Posterior cingulate gyrus (tissue), 11 donors: ENCODE data around the gene HIPK2.

Experiments
- DNase-seq, 10 donors: peaks; one replicate each; pipeline versions ENCODE4 v3.0.0 to v3.0.0-alpha.2; 2020 to 2021; ENCODE audit warnings: mixed read lengths in 3 of 10
- intact Hi-C: fragments of 100-400 bp; cut with DNase I; formaldehyde crosslinking; loops from one replicate; pipeline ENCODE4 v1.15.1; 2023

Gene HIPK2

GRCh38 chr7:139738772-139739171 lies 39.0 kb downstream of the HIPK2 start:
- intact Hi-C loops = loop anchor here (5.0 kb wide), 1 partner anchor 34 kb away; no protein-coding TSS in a partner anchor

GRCh38 chr7:139738101-139738489 lies 39.7 kb downstream of the HIPK2 start:
- intact Hi-C loops = loop anchor here (5.0 kb wide), 1 partner anchor 34 kb away; no protein-coding TSS in a partner anchor
- peak in 3 of 10 donors; percentile 22 to 91 (median 51) for DNase-seq

More at GRCh38 chr7:139738772-139739171, 39.0 kb downstream of the HIPK2 start:
- DNase-seq = no peak

- intact Hi-C loops = loop anchor here (5.0 kb wide), 1 partner anchor 35 kb away; no protein-coding TSS in a partner anchor
- no peak for DNase-seq
These were observed 40.3 kb downstream of the HIPK2 start for GRCh38 chr7:139737221-139738100.

GRCh38 chr7:139735912-139736595 lies 41.7 kb downstream of the HIPK2 start:
- intact Hi-C loops = loop anchor here (5.0 kb wide), 1 partner anchor 36 kb away; no protein-coding TSS in a partner anchor

GRCh38 chr7:139735466-139735865 lies 42.3 kb downstream of the HIPK2 start:
- no peak for DNase-seq
- intact Hi-C loops = loop anchor here (5.0 kb wide), 1 partner anchor 37 kb away; no protein-coding TSS in a partner anchor

More at GRCh38 chr7:139735912-139736595, 41.7 kb downstream of the HIPK2 start:
- no peak for DNase-seq

GRCh38 chr7:139734395-139734794 lies 43.4 kb downstream of the HIPK2 start:
- no peak for DNase-seq
- intact Hi-C loops = no loop called here

- intact Hi-C loops = no loop called here
- no peak for DNase-seq
These were observed 44.0 kb downstream of the HIPK2 start for GRCh38 chr7:139733751-139734150.

GRCh38 chr7:139732471-139733167 lies 45.2 kb downstream of the HIPK2 start:
- DNase-seq = no peak
- intact Hi-C loops = no loop called here

- DNase-seq = peak in 9 of 10 donors; percentile 29 to 89 (median 58)
- intact Hi-C loops = no loop called here
These were observed 45.9 kb downstream of the HIPK2 start for GRCh38 chr7:139731802-139732470.

- intact Hi-C loops = no loop called here
- no peak for DNase-seq
These were observed 46.8 kb downstream of the HIPK2 start for GRCh38 chr7:139730746-139731612.

GRCh38 chr7:139728203-139728602 lies 49.6 kb downstream of the HIPK2 start:
- DNase-seq = no peak
- intact Hi-C loops = no loop called here

GRCh38 chr7:139727151-139727705 lies 50.6 kb downstream of the HIPK2 start:
- DNase-seq = no peak
- intact Hi-C loops = no loop called here

GRCh38 chr7:139726485-139726869 lies 51.3 kb downstream of the HIPK2 start:
- no peak for DNase-seq
- intact Hi-C loops = no loop called here

- intact Hi-C loops = no loop called here
- peak in 1 of 10 donors; percentile 13 for DNase-seq
These were observed 51.8 kb downstream of the HIPK2 start for GRCh38 chr7:139725858-139726484.

- no peak for DNase-seq
- intact Hi-C loops = no loop called here
These were observed 52.7 kb downstream of the HIPK2 start for GRCh38 chr7:139725077-139725476.

GRCh38 chr7:139722604-139723003 lies 55.2 kb downstream of the HIPK2 start:
- DNase-seq = no peak
- intact Hi-C loops = no loop called here

GRCh38 chr7:139721821-139722220 lies 56.0 kb downstream of the HIPK2 start:
- intact Hi-C loops = no loop called here
- DNase-seq = no peak

GRCh38 chr7:139721417-139721816 lies 56.4 kb downstream of the HIPK2 start:
- intact Hi-C loops = no loop called here

More at GRCh38 chr7:139721417-139721816, 56.4 kb downstream of the HIPK2 start:
- DNase-seq = no peak
